ENCODE data around the gene ISM1.

The ISM1 gene

DNA sequence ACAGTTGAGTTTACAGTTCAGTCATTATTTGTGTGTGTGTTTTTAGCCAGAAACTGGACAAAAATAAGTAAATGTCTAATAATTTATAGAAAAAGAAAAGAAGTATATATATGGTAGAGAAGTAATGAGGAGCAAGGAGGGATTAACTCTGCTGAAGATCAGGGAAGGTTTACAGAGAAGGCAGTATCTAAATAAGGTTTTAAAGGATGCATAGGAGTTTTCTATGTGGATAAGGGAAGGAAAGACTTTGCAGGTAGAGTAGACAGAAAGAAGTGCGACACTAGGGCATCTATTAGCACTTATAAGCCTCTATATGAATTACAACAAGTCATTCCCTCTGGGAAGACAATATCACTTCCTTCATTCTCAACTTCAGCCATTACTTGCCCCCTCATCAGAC lies 34.3 kb downstream of the ISM1 start:
- FAIRE-seq = no peak
- no peak for DNase-seq (ENCODE audit: low spot score)

DNA sequence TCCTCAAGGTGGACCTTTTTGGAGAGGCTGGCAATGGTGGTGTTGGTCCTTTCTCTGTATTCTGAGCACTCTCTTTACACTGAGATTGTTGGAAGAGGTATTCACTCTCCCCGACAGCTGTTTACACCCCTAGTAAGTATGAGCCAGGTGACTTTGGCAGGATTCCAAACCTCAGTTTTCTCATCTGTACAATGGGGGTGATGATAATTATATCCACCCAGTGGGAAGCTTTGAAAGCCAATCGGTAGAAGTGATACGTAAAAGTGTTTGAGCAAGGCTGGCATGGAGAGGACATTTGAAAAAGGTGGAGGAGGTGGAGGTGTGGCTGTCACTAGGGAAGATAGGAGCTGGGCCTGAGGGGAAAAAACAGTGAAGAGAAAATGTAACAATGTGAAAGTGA lies 35.5 kb downstream of the ISM1 start:
- no peak for FAIRE-seq
- DNase-seq (ENCODE audit: low spot score) = no peak

DNA sequence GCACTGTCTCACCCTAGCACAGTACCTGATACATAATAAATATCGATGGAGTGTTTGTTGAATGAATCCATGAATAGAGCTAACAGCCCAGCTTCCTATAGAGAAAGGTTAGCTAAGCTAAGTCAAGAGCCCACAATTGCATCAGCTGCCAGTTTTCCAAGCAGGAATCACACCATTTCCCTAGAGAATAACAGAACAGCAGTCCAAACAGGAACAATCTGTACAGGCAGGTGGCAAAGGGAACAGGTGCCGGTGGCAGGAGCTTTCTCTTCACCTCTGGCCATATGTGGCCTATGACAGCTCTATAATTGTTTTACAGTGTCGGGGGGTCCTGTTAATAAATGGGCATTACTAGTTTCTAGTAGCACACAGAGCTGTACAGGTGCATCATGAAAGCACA lies 38.8 kb downstream of the ISM1 start:
- DNase-seq (ENCODE audit: low spot score) (no peak), FAIRE-seq (no peak)

DNA sequence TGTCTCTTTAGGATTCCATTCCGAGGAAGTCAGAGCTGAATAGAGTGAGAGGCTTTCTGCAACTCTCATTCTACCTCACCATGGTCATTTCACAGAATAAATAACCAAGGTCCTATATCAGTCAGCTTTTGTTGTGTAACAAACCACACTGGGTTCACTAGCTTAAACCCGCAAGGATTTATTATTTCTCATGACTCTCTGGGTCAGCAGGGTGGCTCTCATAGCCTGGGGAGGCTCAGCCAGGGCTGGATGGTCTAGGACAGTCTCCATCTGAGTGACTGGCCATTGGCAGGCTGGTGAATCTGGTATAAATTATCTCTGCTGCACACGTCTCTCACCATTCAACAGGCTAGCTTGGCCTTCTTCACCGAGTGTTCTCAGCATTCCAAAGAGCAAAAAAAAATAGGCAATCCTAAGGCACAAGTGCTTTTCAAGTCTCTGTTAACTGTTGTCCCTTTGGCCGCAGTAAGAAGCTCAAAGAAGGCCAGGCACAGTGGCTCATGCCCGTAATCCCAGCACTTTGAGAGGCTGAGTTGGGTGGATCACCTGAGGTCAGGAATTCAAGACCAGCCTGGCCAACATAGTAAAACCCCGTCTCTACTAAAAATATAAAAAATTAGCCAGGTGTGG lies 39.7 kb downstream of the ISM1 start:
- FAIRE-seq (no peak), DNase-seq (ENCODE audit: low spot score) (no peak)

DNA sequence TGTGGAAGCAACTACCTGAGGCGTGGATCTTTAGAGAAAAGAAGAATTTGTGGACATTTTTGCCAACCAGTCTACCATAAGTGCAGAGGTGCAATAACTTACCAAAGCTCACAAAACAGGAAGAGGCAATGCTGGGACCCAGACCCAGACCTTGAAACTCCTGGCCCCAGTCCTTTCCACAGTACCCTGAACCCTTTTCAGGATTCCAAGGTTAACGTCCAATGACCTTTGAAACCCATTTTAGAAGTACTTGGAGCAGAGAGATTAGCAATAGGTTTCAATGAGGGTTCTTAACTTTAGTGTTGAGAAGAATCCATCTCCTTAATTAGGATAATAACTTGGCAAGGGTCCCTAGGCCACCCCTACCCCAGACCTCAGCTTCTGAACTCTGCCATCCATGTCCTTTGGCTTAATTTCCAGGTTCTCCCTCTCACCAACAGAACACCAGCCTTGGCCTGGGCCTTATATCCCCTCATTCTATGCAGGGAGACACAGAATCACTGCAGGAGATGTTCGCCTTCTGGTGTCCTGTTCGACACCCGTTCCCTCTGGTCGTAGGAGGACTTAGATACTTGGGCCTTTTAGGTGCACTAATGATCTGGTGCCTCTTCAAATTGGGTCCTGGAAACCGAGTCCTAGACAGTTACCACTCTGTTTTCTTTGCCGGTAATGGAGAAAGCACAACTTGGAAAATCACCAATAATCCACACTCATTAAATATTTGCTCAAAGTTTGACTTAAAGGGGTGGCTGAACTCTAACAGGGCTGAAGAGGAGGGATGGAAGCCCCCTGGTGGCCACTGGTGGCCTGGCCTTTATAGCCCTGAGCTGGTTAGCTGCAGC lies 40.6 kb downstream of the ISM1 start:
- FAIRE-seq = no peak
- DNase-seq (ENCODE audit: low spot score) = peak; percentile 71

DNA sequence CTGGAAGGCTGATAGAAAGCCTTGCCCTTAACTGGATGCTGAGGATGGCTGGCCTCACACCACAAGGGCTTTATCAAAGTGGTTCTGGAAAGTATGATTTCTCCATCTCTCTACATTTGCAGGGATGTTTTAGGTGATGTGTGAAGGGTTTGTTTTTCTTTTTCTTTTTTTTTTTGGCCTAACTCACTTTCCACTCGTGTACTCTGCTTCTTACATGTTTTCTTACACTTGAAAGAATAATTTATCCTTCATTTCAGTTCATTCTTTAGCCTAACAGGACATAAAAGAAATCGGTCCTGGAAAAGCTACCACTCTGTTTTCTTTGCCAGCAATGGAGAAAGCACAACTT lies 41.2 kb downstream of the ISM1 start:
- DNase-seq (ENCODE audit: low spot score) (no peak), FAIRE-seq (no peak)

DNA sequence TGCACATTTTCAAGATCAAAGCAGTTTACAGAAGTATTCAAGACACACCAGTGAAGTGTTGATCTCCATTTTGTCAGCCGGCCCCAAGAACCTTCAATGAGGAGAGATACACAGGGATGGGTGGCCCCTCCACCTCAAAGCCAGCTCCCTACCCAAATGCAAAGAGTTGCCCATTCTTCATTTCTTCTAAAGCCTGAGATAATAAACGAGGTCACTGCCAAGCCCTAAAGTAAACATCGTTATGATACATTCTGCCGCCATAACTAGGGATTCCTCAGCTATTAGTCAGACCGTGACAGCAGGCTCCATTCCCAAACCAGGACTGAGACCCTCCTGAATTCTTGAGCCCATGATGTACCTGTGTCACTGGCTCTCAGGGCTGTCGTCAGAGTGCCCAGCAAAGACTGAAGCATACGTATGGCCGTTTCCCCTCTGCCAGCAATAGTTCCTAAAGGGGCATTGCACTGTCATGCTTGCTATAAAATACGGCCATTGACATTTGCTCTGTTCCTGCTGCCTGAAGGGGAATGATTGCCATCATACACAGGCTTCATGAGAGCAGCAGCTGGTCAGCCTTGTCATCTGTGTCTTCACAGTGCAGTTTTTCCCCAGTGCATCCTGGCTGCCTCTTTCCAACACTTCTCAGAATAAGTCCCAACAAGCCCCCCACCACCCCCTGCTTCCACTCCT lies 41.7 kb downstream of the ISM1 start:
- DNase-seq (ENCODE audit: low spot score) (peak; percentile 55), FAIRE-seq (no peak)

DNA sequence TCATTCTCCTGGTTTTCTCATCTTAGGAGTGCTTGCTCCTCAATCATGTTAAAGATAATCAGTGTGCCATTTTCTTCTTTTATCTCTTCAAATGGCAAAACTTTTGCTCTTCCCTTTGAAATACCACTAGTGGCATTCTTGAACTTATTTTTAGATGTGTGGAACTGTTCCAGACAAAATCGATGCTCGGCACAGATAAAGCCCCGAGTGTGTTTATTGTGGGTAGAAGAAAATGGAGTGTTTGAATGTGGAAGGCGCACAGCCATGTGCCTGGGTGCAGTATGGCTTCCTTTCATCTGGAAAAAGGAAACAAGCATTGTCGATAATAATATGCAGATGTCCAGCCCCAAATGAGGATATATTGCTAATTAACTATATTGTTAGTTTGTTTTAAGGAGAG lies 42.4 kb downstream of the ISM1 start:
- FAIRE-seq = no peak
- DNase-seq (ENCODE audit: low spot score) = no peak

DNA sequence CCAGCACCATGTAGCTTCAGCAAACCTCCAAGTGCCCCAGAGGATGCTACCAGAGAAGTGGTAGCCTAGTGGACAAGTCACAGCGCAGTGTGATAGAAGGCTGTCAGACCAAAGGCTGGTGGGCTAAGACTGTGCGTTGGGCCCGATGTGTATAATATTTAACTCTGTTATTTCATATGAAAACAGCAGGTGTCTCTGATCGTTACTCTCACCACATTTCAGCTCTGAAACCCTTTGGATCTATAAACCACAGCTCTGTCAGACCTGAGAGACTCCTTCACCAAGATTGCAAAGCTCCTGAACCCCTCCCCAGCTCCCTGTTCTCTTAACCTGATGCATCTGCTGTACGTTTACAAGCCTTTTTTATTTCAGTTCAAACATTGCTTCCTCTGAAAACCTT lies 43.8 kb downstream of the ISM1 start:
- DNase-seq (ENCODE audit: low spot score) (no peak), FAIRE-seq (no peak)

DNA sequence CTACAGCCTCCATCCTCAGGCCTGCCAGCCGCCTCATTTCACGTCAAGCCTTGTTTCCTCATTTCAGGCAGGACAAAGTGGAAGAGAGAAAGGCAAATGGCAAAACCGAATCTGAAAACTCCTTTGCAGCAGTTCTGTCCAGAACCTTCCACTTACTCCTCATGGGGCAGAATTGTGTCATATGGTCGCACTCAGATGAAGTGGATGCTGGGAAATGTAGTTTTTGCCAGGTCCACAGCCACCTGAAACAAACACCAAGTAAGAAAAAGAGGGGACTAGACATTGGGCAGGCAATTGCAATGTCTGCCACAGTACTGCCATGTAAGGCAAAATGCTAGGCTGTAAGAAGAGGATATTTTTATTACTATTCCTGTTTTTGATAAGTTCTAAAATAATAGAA lies 44.9 kb downstream of the ISM1 start:
- DNase-seq (ENCODE audit: low spot score) (no peak), FAIRE-seq (no peak)

DNA sequence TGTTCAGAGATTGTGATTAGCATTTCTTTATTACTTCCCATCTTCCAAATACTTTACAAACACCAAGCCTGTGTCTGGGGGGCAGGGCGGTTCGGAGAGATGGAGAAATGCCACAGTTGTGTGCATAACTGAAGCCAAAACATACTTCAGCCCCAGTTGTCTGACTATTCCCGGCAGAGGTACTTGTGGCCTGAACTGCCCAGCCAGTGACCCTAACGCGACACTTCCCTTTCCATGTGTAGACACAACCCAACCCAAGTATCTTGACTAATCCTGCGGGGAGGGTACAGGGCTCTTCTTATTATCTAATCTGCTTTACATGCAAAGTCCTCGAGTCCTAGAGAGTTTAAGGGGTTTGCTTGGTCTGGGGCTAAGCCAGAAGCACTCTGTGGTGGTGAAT lies 46.2 kb downstream of the ISM1 start:
- no peak for DNase-seq (ENCODE audit: low spot score)
- no peak for FAIRE-seq

DNA sequence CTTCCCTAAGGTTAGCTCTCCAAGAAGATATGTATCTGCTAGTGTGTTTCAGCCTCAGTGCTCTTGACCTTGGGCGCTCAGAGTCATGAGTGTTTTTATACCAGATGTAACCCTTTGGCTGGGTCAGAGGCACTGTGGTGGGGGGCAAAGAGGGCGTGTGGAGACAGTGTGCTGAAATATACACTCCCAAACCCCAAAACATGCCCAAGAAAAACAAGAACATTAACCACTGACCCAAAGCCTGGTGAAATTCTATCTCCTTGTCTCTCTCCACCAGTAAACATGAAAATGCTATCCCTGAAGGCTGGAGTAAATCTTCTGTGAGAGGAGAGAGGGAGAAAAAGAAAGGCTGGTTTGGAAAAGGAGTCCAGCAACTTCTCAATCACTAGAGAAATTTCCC lies 47.9 kb downstream of the ISM1 start:
- DNase-seq (ENCODE audit: low spot score) (no peak), FAIRE-seq (no peak)

DNA sequence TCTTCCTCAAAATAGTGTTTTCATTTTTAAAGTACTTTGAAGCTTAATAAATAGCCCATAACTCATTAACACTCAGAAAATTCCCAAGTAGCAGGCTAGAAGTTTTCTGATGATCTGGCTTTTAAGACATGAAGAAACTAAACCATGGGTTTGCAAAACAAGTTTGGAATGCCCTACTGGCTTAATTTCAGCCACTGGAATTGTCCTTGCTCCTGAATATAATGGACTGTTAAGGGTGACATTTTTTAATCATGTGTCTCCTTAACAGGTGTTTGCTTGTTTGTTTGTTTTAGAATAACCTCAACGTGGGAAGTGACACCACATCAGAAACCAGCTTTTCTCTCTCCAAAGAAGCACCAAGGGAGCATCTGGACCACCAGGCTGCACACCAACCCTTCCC lies 49.1 kb downstream of the ISM1 start:
- no peak for DNase-seq (ENCODE audit: low spot score)
- FAIRE-seq = no peak

DNA sequence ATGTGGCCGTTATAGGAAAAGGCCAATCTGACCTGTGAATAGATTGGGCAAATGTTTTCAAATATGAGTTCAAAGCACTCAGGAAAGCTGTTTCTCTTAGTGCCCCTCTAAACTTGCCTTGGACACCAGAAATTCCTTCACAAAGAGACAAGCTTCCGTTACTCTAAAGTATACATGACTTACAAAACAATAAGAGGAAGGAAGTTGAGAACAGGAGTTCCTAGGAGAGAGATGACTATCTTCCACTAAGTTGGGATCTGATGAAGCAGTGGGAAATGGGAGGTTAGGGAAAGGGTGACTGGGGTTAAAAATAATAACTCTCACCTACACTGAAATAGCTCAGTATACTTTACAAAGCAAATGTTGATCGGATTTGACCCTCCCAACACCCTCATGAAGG lies 50.0 kb downstream of the ISM1 start:
- DNase-seq (ENCODE audit: low spot score) (no peak), FAIRE-seq (no peak)

DNA sequence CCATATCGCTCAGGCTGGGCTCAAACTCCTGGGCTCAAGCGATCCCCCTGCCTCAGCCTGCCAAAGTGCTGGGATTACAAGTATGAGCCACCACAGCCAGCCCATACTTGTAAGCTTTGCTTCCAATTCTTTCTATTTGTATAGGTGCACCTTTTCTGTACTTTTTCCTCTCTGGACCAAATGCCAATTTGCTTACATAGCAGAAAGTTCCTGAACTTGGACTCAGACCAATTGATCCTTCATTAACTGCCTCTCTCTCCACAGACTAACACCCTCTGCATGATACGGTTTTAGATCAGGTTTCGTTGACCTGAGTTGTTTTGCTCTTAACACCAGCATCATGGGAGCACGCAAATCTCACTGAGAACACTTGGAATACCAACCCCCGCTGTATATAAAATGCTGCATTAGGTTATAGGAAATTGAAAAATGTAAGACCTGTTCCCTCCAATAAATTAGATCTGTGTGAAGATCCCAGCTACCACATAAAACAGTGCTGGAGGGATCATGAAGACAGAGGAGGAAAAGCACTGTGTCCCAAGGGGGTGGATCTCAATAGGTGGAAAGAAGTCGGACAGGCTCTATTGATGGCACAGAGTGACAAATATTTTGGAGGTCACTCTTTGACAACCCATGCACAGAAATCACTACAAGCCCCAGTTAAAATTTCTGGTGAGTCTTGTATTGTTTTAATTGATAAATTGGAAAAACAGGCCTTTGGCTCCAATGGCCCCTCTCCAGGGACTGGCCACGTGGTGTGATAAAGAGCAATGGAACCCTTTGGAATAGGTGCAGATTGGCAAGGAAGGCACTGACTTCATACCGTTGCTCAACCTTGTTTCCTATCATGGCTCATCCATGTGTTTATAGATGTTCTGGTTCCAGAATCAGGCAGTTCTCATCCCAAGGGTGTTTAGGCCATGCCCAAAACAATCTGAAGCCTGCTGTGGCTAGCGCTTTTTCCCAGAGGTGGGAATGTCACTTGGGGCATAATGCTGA lies 51.2 kb downstream of the ISM1 start:
- FAIRE-seq = no peak
- no peak for DNase-seq (ENCODE audit: low spot score)

DNA sequence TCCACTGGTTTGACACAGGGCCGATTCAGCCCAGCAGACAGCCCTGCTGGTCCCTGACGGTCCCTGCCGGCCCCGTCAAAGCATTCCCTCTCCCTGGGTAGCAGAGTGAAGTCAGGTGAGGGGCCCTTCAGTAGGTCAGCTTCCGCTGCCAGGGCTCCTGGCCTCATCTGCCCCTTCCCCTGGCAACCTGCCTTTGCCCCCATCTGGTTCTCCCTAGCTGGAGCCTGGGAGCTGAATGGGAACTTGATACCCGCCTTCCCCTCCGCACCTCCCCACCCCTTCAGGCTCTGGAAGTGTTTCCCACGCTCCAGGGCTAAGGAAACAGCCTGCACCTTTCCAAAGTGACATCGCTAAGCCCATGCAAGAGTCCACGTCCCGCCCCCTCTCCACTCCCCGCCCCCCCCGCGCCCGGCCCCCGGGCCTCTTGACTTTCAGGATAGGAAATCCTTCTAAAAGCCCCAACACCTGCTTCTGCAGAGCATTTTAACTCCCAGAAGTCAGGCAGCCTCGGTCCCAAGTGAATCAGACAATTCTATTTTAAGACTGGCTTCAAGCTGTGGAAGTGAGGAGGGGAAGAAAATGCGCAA lies 53.3 kb downstream of the ISM1 start:
- FAIRE-seq (no peak), DNase-seq (ENCODE audit: low spot score) (no peak)

DNA sequence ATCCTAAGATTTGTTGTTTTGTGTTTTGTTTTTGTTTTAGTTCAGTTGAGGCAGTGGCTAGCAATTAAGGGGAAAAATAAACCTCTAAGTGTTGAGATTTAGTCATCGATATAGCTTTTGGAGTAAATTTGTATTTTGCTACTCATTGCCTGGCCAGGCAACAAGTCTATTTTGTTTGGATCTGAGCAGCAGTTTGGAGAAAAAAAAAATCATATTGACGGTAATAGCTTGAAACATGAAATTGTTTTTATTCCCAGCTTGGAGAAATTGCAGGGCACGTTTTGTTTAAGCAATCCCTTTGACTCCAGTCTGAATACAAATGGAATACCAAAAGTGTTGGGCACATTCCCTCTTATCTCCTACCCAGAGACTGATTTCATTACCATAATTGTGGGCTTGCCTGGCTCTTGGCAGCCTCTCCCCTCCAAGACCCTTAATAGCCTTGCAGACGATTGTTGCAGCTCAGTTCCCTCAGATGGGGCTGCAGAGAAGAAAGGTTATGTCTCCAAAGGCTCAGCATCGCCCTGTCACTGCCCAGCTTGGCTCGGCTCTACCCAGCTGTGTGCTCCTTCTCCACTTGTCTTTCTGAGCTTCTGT lies 56.0 kb downstream of the ISM1 start:
- FAIRE-seq (no peak), DNase-seq (ENCODE audit: low spot score) (no peak)

DNA sequence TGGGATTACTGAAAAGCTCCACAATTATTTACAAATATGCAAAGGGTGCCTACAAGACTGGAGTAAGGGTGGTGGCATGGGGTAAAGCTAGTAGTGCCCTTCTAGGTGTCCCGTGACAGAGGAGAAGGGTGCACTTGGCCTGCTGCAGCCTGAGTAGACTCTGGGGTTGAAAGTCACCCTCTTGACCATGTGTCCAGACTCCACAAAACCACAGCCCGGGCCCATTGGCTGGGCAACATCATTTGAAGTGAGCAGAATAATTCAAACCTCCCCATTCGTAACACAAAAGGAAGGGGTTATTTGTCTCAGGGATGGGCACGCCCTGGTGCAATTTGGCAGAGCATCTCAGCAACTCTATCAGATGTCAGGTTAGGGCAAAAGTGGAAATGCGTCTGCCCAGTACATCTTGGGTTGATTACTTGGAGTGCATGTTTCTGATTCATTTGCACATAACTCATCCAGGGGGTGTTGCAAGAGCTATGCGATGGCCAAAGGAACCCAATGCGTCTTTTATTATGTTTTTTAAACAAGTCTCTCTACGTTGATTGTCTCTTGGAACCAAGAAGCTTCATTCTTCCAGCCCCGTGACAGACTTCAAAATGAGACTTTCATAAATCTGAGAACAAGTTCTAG lies 56.7 kb downstream of the ISM1 start:
- no peak for DNase-seq (ENCODE audit: low spot score)
- FAIRE-seq = no peak

DNA sequence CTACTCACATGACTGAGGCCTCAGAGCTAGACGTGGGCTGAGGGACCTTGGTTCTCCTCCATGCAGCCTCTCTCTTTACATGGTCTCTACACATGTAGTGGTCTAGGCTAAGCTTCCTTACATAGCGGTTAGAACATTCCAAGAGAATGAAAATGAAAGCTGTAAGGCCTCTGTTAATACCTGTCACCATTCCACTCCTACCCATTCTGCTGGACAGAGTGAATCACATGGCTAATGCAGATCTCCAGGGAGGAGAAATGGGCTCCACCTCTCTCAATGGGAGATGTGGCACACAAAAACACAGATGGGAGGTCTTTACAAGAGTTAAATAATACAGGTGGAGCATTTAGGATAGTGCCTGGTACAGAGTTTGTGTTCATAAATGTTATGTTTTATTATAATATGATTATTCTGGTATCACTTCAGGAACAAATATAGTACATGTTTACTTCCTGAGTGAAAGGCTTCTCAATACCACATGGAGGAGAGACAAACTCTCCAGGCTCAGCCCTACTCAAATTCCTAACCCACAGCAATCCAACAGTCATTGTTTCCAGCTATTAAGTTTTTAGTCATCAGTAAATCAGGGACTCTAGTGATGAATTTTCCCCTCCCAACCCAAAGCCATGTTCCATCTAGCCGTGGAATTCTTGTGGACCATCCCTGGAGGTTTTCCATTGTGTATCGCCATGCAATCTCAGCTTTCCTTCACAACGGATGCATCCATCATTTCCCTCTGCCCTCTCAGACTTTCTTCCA lies 57.9 kb downstream of the ISM1 start:
- DNase-seq (ENCODE audit: low spot score) (no peak), FAIRE-seq (no peak)
